Osteoblast (primary cell): ENCODE results near the gene MTMR11. TPM values are rescaled to one million over a fixed set of nuclear protein-coding genes. Genes with fewer than 3 reads are reported as not detected.

Source experiments
- DNase-seq: peaks from one replicate; pipeline ENCODE4 v3.0.0; 2011; ENCODE audit warnings: low spot score, mixed read lengths; ENCODE audit not compliant: insufficient read length; ENCODE audit errors: missing footprints
- H2AFZ ChIP-seq: 2 replicates; pipeline ENCODE4 v1.6.0; 2011; ENCODE audit warnings: mild to moderate bottlenecking, low read length
- H3K27ac ChIP-seq: 2 replicates; pipeline ENCODE4 v1.5.1; 2011; ENCODE audit warnings: mild to moderate bottlenecking, low read depth, low read length, moderate library complexity
- H3K27me3 ChIP-seq: 2 replicates; pipeline ENCODE4 v1.6.0; 2012; ENCODE audit warnings: mild to moderate bottlenecking, control low read depth, inconsistent platforms, low read length, moderate library complexity; ENCODE audit not compliant: insufficient read depth
- H3K36me3 ChIP-seq: 2 replicates; pipeline ENCODE4 v1.5.1; 2011; ENCODE audit warnings: mild to moderate bottlenecking, low read length, control low read depth, moderate library complexity; ENCODE audit not compliant: insufficient read depth
- H3K4me1 ChIP-seq: 2 replicates; pipeline ENCODE4 v1.5.1; 2011; ENCODE audit warnings: mild to moderate bottlenecking, low read length, control low read depth, moderate library complexity; ENCODE audit not compliant: insufficient read depth
- H3K4me2 ChIP-seq: 2 replicates; pipeline ENCODE4 v1.6.0; 2011; ENCODE audit warnings: mild to moderate bottlenecking, low read length; ENCODE audit not compliant: insufficient read depth
- H3K4me3 ChIP-seq: fragments of 200-600 bp; sonication (generic); 3 replicates; pipeline ENCODE4 v1.5.1; 2012; ENCODE audit warnings: mild to moderate bottlenecking, low read length, inconsistent platforms; ENCODE audit not compliant: insufficient read depth
- H3K79me2 ChIP-seq: 2 replicates; pipeline ENCODE4 v1.6.0; 2012; ENCODE audit warnings: mild to moderate bottlenecking, low read length, control low read depth, inconsistent platforms; ENCODE audit not compliant: insufficient read depth
- H3K9me3 ChIP-seq: 2 replicates; pipeline ENCODE4 v1.5.1; 2011; ENCODE audit warnings: low read depth, low read length, control low read depth
- H4K20me1 ChIP-seq: 2 replicates; pipeline ENCODE4 v1.6.0; 2012; ENCODE audit warnings: mild to moderate bottlenecking, low read length, control low read depth; ENCODE audit not compliant: insufficient read depth
- CTCF ChIP-seq: IDR thresholded peaks from 2 replicates; pipeline ENCODE4 v1.5.1; 2011; ENCODE audit warnings: mild to moderate bottlenecking, low read depth, low read length, moderate library complexity; ENCODE audit errors: extremely low read depth
- total RNA-seq: library from RNA; depleted of rRNA; stranded (reverse); fragments of >200 nt; gene quantifications from 2 replicates; pipeline ENCODE4 v1.2.3, GENCODE V29; 2012

MTMR11 gene
- total RNA-seq, 1 donor: 7.2 TPM

DNA sequence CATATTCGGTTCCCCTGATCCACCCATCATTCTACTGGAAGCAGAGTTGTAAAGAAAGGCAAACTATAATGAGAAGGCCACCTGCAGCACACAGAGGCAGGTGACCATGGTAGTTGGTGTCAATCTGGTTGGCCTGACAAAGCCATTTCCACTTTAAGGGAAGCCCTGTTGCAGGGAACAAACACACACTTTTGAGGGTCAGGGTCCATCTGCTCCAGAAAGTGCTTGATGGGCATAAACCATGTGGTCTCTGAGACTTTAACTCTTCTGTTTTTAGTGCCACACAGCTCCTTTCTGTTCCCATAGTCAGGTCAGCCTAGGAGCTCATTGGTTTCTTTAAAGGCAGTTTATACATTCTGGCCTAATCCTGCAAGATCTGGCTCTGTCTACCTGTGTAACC is 54.8 kb downstream of the MTMR11 start:
- Histone ChIP-seq H3K4me2 (no peak overlapping the region), H3K79me2 (peaks cover 26% of the 10 kb centered on the region), H4K20me1 (no peaks in the 10 kb centered on the region), H2AFZ (no peak overlapping the region), H3K9me3 (no peaks in the 10 kb centered on the region), H3K27me3 (no peaks in the 10 kb centered on the region), H3K4me1 (peaks cover 14% of the 10 kb centered on the region), H3K36me3 (no peaks in the 10 kb centered on the region), H3K27ac (no peak overlapping the region), H3K4me3 (no peak overlapping the region)
- no peak for TF ChIP-seq CTCF
- no peak for DNase-seq

- Histone ChIP-seq H4K20me1 (no peaks in the 10 kb centered on the region), H3K79me2 (peaks cover 19% of the 10 kb centered on the region), H3K27ac (no peak overlapping the region), H3K36me3 (no peaks in the 10 kb centered on the region), H3K4me3 (no peak overlapping the region), H3K27me3 (no peaks in the 10 kb centered on the region), H3K4me1 (peaks cover 6% of the 10 kb centered on the region), H2AFZ (no peak overlapping the region), H3K9me3 (no peaks in the 10 kb centered on the region), H3K4me2 (no peak overlapping the region)
- DNase-seq: no peak
- TF ChIP-seq CTCF: no peak
Measured at GRCh38 chr1:149879556-149879955, 57.1 kb downstream of the MTMR11 start.

Other genes with a start within 250 kb of the MTMR11 start
- gene FCGR1A, start 154.2 kb downstream of the MTMR11 start, total RNA-seq: 0.59 TPM in 1 of 2 replicates, not detected in the other
- 6.9 and 7.7 TPM in 2 replicates for gene BOLA1, start 37.3 kb downstream of the MTMR11 start, total RNA-seq
- 20.3 and 23.2 TPM in 2 replicates for gene SV2A, start 19.0 kb downstream of the MTMR11 start, total RNA-seq
- 12.4 and 13.4 TPM in 2 replicates for gene SF3B4, start 9.1 kb downstream of the MTMR11 start, total RNA-seq
- 18.3 and 18.5 TPM in 2 replicates for gene OTUD7B, start 73.8 kb upstream of the MTMR11 start, total RNA-seq
- gene VPS45, start 130.9 kb upstream of the MTMR11 start, total RNA-seq: 36.9 and 42.1 TPM in 2 replicates
- 74.2 and 80.2 TPM in 2 replicates for gene PLEKHO1, start 213.0 kb upstream of the MTMR11 start, total RNA-seq